Mucosa of descending colon (tissue), 3 donors: ENCODE data around the gene KCNT1. TPM values are rescaled to one million over a fixed set of nuclear protein-coding genes. Genes with fewer than 3 reads are reported as not detected.

Experiments
- ATAC-seq: fragments of 200-7000 bp; cut with Tn5 transposase; one replicate; pipeline ENCODE4 v1.9.1; 2020; ENCODE audit warnings: mild to moderate bottlenecking, moderate library complexity
- DNase-seq, 3 donors: peaks; one replicate each; pipeline ENCODE4 v3.0.0-alpha.2; 2020
- H3K36me3 ChIP-seq: fragments of 200-600 bp; one replicate; pipeline ENCODE4 v1.8.0; 2021; ENCODE audit warnings: low read depth, mild to moderate bottlenecking
- H3K4me1 ChIP-seq: fragments of 200-600 bp; one replicate; pipeline ENCODE4 v1.8.0; 2021; ENCODE audit warnings: low read depth, mild to moderate bottlenecking
- H3K4me3 ChIP-seq: fragments of 200-600 bp; one replicate; pipeline ENCODE4 v1.8.0; 2021; ENCODE audit warnings: mild to moderate bottlenecking
- H3K9me3 ChIP-seq: fragments of 200-600 bp; one replicate; pipeline ENCODE4 v1.8.0; 2021; ENCODE audit warnings: mild to moderate bottlenecking
- CTCF ChIP-seq: fragments of 200-600 bp; IDR thresholded peaks from one replicate; pipeline ENCODE4 v1.8.0; 2022; ENCODE audit warnings: antibody characterized with exemption, mild to moderate bottlenecking
- intact Hi-C, 2 donors: fragments of 100-400 bp; cut with DNase I in 1 of 2; cut with micrococcal nuclease in 1 of 2; formaldehyde crosslinking; loops; one replicate each; pipeline versions ENCODE4 v1.11.0 to v1.11.1; 2022; cut with DNase I, micrococcal nuclease
- total RNA-seq, 3 donors: library from RNA; stranded (reverse); fragmentation: NEBNext Ultra II Directional in 2 of 3; extraction: Animal tissue kit (Norgen Biotek cat#: 25700) in 2 of 3; gene quantifications; one replicate each; pipeline versions ENCODE4 v1.2.1 to v1.2.4, GENCODE V29; 2021 to 2023
- donor health status: DM: no; HTN: no; CAD: no; lungs with moderate emphysema.
- donor health status: DM: no; HTN: no; CAD: no.
- donor health status: DM: no; HTN: yes; CAD: no.

The KCNT1 gene
- total RNA-seq, 3 donors from 2014 or later, result 0.22 to 0.60 TPM; not detected in 1

- no peak overlapping the region for H3K4me3 ChIP-seq
- H3K36me3 ChIP-seq, result no peaks in the 10 kb centered on the region
- H3K4me1 ChIP-seq, result no peaks in the 10 kb centered on the region
- no peak for ATAC-seq
- no peak for TF ChIP-seq CTCF
- no peak for DNase-seq
- H3K9me3 ChIP-seq, result peaks cover 6% of the 10 kb centered on the region
- intact Hi-C loops, result no loop called here
These were observed 59.3 kb downstream of the KCNT1 start for GRCh38 chr9:135761150-135761844.

GRCh38 chr9:135761845-135762168 is 59.8 kb downstream of the KCNT1 start:
- H3K4me3 ChIP-seq, result no peak overlapping the region
- DNase-seq, result no peak
- no peaks in the 10 kb centered on the region for H3K4me1 ChIP-seq
- TF ChIP-seq CTCF, result no peak
- ATAC-seq, result no peak
- no peaks in the 10 kb centered on the region for H3K36me3 ChIP-seq
- peaks cover 10% of the 10 kb centered on the region for H3K9me3 ChIP-seq
- intact Hi-C loops, result no loop called here

- TF ChIP-seq CTCF, result no peak
- ATAC-seq, result no peak
- Histone ChIP-seq H3K9me3 (peaks cover 10% of the 10 kb centered on the region), H3K4me3 (no peak overlapping the region), H3K36me3 (no peaks in the 10 kb centered on the region), H3K4me1 (no peaks in the 10 kb centered on the region)
- DNase-seq, result no peak
- intact Hi-C loops, result no loop called here
These were observed 60.9 kb downstream of the KCNT1 start for GRCh38 chr9:135762921-135763320.

- intact Hi-C loops, result no loop called here
- TF ChIP-seq CTCF, result no peak
- no peak for ATAC-seq
These were observed 61.9 kb downstream of the KCNT1 start for GRCh38 chr9:135763716-135764446.

GRCh38 chr9:135764731-135765130 is 62.7 kb downstream of the KCNT1 start:
- Histone ChIP-seq H3K36me3 (no peaks in the 10 kb centered on the region), H3K4me3 (no peak overlapping the region), H3K9me3 (peaks cover 10% of the 10 kb centered on the region), H3K4me1 (no peaks in the 10 kb centered on the region)
- no peak for TF ChIP-seq CTCF
- ATAC-seq, result no peak
- intact Hi-C loops, result no loop called here
- DNase-seq, result no peak

More at GRCh38 chr9:135763716-135764446, 61.9 kb downstream of the KCNT1 start:
- peaks cover 10% of the 10 kb centered on the region for H3K9me3 ChIP-seq
- H3K4me3 ChIP-seq, result no peak overlapping the region
- no peaks in the 10 kb centered on the region for H3K36me3 ChIP-seq
- no peaks in the 10 kb centered on the region for H3K4me1 ChIP-seq
- DNase-seq, result no peak
